ENCODE data around the gene ADAMTSL1.

DNA sequence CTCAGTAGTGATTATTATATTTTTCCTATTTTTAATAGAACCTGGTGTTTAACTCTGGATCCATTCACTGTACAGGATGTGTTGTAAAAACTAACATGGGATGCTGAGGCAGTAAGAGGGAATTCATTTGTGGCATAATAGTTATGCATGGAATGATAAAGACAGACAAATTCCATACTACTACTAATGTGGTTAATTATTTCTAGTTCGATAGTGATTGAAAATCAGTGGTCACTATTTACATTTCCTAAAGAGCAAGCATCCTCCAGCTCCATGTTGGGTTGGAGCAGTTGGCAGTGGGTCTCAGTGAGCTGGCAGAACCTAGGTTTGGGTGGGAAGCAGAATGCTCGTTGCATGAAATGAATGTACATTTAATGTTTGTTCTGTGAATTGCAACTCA lies 436.5 kb downstream of the ADAMTSL1 start:
- TF ChIP-seq, protein P1, sequence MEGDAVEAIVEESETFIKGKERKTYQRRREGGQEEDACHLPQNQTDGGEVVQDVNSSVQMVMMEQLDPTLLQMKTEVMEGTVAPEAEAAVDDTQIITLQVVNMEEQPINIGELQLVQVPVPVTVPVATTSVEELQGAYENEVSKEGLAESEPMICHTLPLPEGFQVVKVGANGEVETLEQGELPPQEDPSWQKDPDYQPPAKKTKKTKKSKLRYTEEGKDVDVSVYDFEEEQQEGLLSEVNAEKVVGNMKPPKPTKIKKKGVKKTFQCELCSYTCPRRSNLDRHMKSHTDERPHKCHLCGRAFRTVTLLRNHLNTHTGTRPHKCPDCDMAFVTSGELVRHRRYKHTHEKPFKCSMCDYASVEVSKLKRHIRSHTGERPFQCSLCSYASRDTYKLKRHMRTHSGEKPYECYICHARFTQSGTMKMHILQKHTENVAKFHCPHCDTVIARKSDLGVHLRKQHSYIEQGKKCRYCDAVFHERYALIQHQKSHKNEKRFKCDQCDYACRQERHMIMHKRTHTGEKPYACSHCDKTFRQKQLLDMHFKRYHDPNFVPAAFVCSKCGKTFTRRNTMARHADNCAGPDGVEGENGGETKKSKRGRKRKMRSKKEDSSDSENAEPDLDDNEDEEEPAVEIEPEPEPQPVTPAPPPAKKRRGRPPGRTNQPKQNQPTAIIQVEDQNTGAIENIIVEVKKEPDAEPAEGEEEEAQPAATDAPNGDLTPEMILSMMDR (conservative IDR thresholded peaks at IDR 0.05 in 1 of 2, IDR thresholded peaks at IDR 0.05 in 1 of 2; ENCODE audit: extremely low read depth in 1 of 2, insufficient read depth in 1 of 2, low read depth in 1 of 2, low read length in 2 of 2): no peak
- no peak for TF ChIP-seq EZH2 (IDR thresholded peaks at IDR 0.05; ENCODE audit: borderline replicate concordance, low read length)

All from mammary epithelial cell (primary cell).